ENCODE measurements around the gene TCF4. TPM values are rescaled to one million over a fixed set of nuclear protein-coding genes. Genes with fewer than 3 reads are reported as not detected.
A peak's percentile ranks its signal among the peaks of the same experiment; 100 is the strongest.

Gene TCF4
- polyA plus RNA-seq, 12 donors = 104 to 235 (median 142) TPM

- no peak for DNase-seq
These were observed 171.2 kb downstream of the TCF4 start for GRCh38 chr18:55416791-55417190.

DNA sequence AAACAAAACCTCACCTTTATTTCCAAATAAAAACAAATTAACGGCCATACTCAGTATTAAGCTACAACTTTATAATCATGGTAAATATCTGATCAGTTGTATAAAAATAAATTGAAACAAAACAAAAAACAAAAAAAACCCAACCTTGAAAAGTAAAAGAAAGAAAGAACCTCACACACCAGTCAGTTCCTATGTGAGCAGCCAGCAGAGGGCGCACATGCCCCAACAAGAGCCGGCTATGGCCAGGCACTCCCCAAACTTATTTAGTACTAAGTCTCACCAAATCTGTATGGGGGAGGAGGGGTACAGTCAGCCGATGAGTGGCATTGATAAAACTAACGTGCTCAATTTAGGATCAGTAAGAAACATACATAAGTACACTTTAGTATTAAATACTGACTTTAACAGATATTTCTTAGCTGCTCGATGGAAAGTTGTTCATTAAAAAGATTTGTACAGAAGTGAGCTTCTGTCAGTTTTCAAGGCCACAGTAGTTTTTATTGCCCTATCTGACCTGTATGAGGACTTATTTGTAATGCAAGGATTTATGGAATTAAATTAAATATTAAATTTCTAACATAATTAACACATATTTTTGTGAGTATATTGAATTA, 172.6 kb downstream of the TCF4 start:
- DNase-seq = peak; percentile 85

GRCh38 chr18:55414475-55414874, 173.5 kb downstream of the TCF4 start:
- no peak for DNase-seq

DNA sequence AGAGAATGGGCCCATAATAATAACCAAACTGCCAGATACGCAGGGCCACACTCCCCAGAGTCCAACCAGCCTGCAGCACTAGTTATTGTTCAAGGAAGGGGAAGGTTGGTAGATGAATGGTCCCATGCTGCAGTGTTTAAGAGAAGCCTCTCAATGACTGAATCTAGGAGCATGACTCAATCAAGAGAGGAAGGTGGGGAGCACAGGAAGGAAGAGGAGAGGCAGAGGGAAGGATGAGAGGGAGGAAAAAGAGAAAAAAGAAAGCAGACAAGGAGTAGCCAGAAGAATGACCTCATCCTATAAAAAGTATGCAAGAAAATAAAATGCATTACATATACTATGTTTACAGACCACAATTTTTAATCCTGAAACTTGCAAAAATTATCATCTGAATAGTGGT, 174.5 kb downstream of the TCF4 start:
- DNase-seq = no peak

DNA sequence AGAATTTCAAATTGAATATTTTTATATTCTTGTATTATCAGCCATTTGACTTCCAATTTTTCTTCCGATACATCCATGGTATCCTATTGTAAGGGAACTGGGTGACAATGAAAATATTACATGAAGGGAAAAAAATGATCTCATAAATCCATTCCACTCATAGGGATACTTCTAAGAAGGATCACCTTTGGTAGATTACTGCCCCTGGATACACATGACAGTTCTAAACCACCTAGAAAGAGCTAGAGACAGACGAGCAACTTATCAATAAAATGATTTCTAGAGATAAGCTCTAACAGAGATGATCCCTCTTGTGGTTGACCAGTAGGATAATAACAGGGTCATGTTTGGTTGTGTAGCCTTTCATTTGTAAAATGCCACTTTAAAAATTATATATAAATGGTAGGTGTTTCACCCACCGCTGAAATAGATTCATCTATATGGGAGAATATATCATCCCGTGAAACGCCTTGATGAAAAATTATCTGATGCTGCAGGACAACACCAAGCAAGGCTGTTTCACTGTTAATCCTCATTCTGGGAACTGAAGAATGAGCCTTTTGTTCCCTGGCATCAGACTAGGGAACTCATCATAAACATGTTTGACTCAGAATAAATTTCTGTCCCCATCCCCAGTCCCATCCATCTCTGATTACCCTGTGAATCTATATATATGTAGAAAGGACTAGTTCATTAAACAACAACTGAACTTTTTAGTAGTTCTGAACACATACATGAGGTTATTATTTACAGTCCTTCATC, 180.0 kb downstream of the TCF4 start:
- no peak for DNase-seq

GRCh38 chr18:55407191-55407590, 180.8 kb downstream of the TCF4 start:
- no peak for DNase-seq

GRCh38 chr18:55406451-55406991, 181.5 kb downstream of the TCF4 start:
- DNase-seq = no peak

DNA sequence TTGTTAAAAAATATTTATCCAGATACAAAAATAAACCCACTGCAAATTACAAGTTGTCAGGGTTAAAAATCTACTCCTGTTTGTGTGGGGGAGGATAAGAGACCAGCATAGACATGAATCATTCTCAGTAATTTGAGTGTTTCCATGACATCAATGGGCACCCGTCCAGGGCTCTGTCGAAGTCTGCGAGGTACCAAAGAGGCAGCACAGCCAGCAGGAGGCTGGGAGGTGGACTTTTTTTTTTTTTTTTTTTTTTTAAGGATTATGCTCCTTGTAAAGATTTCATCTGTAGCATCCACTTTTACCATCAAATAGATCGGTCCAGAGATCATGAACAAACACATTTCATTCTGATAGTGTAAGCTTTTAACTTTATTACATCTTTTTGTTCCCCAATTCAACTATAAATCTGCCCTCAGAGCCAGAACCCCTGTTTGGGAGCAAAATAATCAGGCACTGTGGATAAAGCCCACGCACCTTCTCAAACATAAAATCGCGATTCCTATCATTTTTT, 182.0 kb downstream of the TCF4 start:
- DNase-seq = peak; percentile 90

GRCh38 chr18:55405475-55405874, 182.5 kb downstream of the TCF4 start:
- DNase-seq = no peak

GRCh38 chr18:55404832-55405465, 183.0 kb downstream of the TCF4 start:
- DNase-seq = no peak

DNA sequence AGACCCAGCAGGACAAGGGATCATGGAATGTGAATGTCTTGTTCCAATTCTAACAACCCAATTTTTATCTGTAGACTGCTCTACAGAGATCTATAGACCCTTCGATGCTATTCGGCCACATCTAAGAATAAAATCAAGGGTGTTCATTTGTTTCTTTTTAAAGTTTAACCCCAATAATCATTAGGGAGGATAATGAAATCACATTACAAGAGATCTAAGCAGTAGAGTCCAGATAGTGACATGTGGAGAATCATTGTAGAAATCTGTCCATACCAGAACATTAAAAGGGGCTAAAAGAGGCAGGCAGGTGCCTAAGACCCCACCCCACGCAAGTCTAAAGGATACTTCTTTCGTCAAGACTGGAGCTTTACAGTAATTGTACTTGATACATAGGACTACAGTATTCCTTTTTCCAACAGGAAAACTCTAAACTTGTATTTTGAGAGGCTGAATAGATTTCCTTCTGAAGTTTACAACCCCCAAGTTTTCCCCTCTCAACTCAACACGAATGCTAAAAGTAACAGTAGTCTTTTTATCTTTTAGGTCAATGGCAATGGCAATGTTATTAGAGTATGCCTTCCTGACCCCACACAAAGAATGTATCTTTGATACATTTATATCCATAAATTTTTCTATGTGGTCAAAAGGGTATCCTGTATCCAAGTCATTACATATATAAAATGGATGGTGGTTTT, 183.7 kb downstream of the TCF4 start:
- no peak for DNase-seq

DNA sequence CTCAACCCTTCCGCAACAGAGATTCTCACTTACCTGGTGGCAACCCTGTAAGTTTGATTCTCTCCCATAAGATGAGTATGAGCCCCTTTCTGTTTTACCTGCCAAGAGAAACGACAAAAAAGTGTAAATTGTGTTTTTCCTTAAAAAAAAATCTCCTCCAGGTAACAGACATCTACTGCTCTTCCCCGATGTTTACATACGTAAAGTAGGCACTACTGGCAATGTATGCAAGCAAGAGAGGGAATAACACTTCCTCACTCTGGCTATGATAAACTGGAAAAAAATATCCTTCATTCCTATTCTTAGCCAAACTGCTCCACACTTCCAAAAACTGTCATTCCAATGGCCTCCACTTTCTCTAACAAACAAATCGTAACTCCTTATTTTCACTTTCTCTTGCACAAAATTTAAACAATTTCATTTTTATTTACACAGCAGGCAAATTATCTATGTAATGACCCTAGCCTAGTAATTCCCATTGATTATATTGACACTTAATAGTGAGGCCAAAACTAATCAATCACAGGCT, 184.5 kb downstream of the TCF4 start:
- no peak for DNase-seq

DNA sequence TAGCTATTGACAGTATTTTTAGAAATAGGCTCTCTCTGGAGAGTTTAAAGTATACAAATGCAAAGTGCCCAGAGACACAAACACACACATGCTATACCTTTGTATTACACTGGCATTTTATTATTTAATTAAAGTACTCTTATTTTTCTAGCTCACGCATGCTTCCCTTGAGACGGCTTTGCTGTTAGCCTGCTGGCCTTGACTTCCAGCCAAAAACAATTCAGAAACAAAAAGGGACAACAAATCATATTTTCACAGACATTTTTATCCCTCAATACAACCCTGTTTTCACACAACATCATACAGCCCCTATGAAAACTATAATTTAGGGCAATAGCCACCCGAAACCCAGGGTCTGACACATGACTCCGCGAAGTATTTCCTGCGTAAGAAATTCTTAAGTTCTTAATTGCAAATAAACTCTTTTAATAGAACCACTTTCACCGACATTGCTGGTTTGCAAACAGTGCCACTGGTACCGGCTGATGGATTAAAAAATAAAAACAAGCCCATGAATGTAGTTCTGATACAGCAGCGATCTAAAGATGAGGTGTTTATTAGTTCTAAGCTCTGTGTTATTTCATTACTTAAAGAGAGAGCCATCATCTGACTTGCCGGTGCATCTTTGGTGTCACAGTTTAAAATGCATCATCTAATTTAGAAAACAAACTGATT, 185.1 kb downstream of the TCF4 start:
- peak; percentile 72 for DNase-seq

- DNase-seq = peak; percentile 81
These were observed 186.3 kb downstream of the TCF4 start for GRCh38 chr18:55401638-55402191.

DNA sequence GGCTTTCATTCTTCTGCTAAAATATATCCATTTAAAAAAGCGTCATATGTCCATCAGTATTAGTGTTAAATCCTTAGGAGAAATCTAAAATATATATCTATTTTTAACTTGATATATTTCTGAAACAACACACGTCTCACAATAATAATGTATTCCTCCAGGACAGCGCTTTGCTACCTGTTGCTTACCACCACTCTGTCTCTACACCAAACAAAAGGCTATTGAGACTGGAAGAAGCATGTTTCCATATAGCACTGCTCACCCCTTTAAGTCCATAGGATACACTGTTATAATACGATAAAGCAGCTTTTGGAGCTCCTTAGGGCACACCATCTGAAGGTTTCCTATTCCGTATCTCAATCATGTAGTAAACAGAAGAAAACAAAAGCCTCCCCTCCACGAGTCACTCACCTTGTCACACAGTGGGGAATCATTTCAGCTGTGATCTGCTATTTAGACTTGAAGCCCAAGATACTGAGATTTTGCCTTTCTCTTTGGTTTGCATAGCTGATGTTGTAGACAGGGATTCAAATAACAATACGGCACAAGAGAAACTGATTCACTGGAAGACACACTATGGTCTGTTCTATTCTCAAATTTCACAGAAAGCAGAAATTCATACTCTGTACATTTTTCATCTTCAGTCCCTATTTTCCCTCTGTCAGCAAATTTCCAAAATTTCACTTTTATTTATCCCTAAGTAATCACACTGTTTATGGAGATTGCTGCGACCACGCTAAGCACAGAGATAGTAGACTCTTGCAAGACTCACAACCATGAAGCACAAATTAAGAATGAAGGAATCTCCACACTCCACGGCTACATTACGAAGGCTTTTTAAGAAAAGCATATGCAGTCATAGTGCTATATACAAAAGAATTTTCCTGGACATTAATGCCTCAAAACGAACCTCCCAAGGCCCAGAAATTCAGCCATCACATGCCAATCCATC, 187.1 kb downstream of the TCF4 start:
- DNase-seq = no peak

DNA sequence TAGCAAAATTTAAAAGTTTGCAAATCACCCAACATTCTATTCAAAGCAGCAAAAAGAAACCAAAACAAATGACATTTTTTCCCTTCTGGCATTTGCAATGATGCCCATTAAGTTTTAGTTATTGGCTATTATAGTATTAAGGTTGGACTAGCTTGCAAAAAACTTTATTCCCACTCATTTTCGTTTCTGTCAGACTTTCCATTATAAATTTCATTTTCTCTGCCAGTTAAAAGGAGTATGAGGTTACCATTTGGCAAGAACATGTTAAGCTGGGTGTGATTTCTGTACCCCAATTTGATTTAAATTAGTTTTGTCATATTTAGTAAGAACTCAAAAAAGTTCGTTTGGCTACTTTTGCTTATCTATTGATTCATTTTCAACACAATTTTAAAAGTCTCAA, 187.9 kb downstream of the TCF4 start:
- DNase-seq = no peak

DNA sequence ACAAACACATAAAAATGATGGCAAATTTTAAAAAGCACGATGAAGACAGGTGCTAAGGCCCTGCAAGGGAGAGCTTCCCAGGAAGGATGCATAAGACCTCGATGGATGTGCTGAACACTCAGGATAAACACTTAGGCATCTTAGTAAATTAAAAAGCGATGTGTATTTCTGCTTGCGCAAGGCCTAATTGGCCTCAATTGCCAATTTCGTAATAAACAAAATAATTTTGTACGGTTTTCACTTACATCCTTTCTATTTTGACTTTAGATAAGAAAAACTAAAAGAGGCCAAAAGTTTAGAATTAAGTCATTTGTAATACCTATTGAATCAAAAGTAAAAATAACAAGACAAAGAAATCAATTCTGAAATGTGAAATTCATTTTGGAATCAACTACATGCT, 189.1 kb downstream of the TCF4 start:
- no peak for DNase-seq

DNA sequence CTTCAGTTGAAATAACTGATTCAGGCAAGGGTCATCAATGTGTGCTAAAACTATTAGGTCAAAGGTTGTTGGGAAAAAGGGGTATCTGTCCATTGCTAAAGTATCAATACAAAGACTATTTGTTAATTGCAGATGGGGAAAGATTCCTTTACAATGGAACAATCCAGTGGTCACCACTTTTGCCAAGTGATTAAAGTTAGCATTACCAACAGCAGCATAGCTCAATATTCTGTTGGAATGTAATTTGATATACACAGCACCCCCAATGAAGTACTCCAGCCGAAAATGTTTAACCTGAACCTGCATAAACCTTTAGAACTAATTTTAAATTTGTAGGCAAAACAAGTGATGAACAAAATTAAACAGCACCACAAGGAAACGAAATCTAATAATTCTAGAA, 191.0 kb downstream of the TCF4 start:
- no peak for DNase-seq

GRCh38 chr18:55396267-55396905, 191.6 kb downstream of the TCF4 start:
- no peak for DNase-seq

Data from muscle of arm (tissue), 12 donors.